Body of pancreas (tissue), 4 donors: Measurements from ENCODE around the gene BMP10. TPM values are rescaled to one million over a fixed set of nuclear protein-coding genes. Genes with fewer than 3 reads are reported as not detected.

Experiments
- ATAC-seq: fragments of 150-250 bp; one replicate; pipeline ENCODE4 v1.9.1; 2016
- DNase-seq, 4 donors: peaks; one replicate each; pipeline ENCODE4 v3.0.0-alpha.2; 2019
- H3K27ac ChIP-seq, 4 donors: fragments of 200-600 bp; sonication (generic); 1 replicate in 3 of 4; 2 replicates in 1 of 4; pipeline versions ENCODE4 v1.5.1 to v1.6.1; 2016 to 2019; ENCODE audit warnings: mild to moderate bottlenecking in 1 of 4, mixed read lengths in 1 of 4, moderate library complexity in 1 of 4
- H3K27me3 ChIP-seq, 2 donors: fragments of 200-600 bp; sonication (generic); one replicate each; pipeline ENCODE4 v1.6.0; 2016; ENCODE audit warnings: mild to moderate bottlenecking in 1 of 2
- H3K36me3 ChIP-seq, 2 donors: fragments of 200-600 bp; sonication (generic); replicated peaks in 1 of 2; 2 replicates each; pipeline ENCODE4 v1.5.1; 2016; ENCODE audit warnings: low read depth in 2 of 2; ENCODE audit not compliant: insufficient read depth in 1 of 2
- H3K4me1 ChIP-seq: fragments of 200-600 bp; sonication (generic); one replicate; pipeline ENCODE4 v1.6.0; 2016
- H3K4me3 ChIP-seq, 2 donors: fragments of 200-600 bp; sonication (generic); 1 replicate in 1 of 2; 2 replicates in 1 of 2; pipeline ENCODE4 v1.5.1; 2016 to 2019
- H3K9me3 ChIP-seq, 3 donors: fragments of 200-600 bp; sonication (generic); 1 replicate in 2 of 3; 2 replicates in 1 of 3; pipeline ENCODE4 v1.5.1; 2016
- POLR2A ChIP-seq, 3 donors: fragments of 450-650 bp; IDR thresholded peaks; one replicate each; pipeline ENCODE4 v1.6.1; 2016; ENCODE audit warnings: antibody characterized with exemption in 3 of 3, mild to moderate bottlenecking in 2 of 3
- WGBS, 2 donors: methylation state at CpG; one replicate each; pipeline ENCODE4 v1.1.5; 2017; 5-methylcytosine and 5-hydroxymethylcytosine counted together
- intact Hi-C: fragments of 100-400 bp; cut with DNase I; formaldehyde crosslinking; loops from one replicate; pipeline ENCODE4 v1.15.1; 2023
- total RNA-seq, 2 donors: library from RNA; depleted of rRNA; stranded (reverse); fragments of >200 nt; gene quantifications; one replicate each; pipeline ENCODE4 v1.1.0, GENCODE V29; 2016
- TF ChIP-seq, protein P1 (sequence below), 7 experiments: fragments of 450-650 bp in 4 of 7; fragments of 200-600 bp in 3 of 7; sonication (generic) in 3 of 7; IDR thresholded peaks; one replicate each; pipeline ENCODE4 v1.5.1; 2016 to 2019; ENCODE audit warnings: antibody characterized with exemption in 7 of 7

Gene BMP10
- total RNA-seq, 2 donors from 2014 or later = not detected

DNA sequence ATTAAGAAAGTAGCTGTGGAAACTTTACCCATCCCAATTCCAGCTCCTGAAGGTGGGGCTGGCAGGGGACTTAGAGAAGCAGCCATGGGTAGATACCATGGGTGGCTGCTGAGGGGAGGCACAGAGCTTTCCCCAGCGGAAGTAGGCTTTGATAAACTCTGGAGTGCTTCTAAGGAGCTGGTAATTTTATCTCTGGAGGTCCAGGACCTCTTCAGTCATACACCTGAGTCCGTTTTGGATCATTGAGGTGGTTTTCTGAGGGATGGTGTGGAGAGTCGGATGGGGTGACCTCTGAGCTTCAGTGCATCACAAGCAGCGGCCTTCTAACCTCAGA lies 36.7 kb upstream of the BMP10 start:
- intact Hi-C loops = no loop called here
- Histone ChIP-seq H3K4me3 (no peak overlapping the region), H3K27ac (peak overlapping the region in 2 of 4 donors; percentile 28 to 61), H3K27me3 (no peaks in the 10 kb centered on the region), H3K9me3 (no peaks in the 10 kb centered on the region), H3K36me3 (no peaks in the 10 kb centered on the region), H3K4me1 (peaks cover 13% of the 10 kb centered on the region)
- DNase-seq (no peak), ATAC-seq (no peak)
- WGBS, 2 donors = 75 to 88% methylated on average over 4 of the region's 4 CpGs
- TF ChIP-seq, protein P1, sequence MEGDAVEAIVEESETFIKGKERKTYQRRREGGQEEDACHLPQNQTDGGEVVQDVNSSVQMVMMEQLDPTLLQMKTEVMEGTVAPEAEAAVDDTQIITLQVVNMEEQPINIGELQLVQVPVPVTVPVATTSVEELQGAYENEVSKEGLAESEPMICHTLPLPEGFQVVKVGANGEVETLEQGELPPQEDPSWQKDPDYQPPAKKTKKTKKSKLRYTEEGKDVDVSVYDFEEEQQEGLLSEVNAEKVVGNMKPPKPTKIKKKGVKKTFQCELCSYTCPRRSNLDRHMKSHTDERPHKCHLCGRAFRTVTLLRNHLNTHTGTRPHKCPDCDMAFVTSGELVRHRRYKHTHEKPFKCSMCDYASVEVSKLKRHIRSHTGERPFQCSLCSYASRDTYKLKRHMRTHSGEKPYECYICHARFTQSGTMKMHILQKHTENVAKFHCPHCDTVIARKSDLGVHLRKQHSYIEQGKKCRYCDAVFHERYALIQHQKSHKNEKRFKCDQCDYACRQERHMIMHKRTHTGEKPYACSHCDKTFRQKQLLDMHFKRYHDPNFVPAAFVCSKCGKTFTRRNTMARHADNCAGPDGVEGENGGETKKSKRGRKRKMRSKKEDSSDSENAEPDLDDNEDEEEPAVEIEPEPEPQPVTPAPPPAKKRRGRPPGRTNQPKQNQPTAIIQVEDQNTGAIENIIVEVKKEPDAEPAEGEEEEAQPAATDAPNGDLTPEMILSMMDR (IDR thresholded peaks at IDR 0.05) = no peak

DNA sequence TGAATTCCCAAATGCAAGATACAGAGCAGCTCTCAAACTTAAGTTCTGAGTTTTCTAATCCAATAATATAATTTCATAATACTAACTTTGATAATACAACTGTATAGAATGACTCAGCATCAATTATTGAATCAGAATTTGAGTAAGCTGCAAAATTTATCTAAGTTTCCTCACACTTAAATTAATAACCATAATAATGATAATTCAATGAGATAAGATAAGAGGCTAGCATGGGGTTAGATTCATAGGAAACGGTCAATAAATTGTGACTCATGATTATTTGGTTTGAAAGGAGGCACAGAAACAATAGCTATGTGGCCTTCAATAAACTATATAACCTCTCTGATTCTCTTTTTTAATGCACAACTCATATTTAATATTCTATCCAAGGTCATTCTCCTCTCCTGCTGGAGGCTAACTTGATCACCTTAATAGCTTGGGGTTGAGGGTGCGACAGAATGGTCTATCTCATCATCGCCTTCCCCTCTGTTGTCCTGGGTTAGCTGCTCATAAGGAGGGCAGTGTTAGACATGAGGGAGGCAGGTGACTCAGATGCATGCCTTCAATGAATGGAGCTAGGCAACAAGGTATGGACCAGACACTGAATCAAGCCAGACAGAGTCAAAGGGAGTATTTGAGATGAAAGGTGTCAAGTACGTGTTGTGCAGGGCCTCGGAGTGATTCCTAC lies 36.2 kb upstream of the BMP10 start:
- H3K27me3 ChIP-seq = no peaks in the 10 kb centered on the region
- H3K4me1 ChIP-seq = peaks cover 13% of the 10 kb centered on the region
- no peak overlapping the region for H3K4me3 ChIP-seq
- ATAC-seq = no peak
- no peaks in the 10 kb centered on the region for H3K9me3 ChIP-seq
- no peak for TF ChIP-seq POLR2A (IDR thresholded peaks at IDR 0.05)
- TF ChIP-seq, protein P1 (IDR thresholded peaks at IDR 0.05) = no peak
- WGBS, 2 donors = 81 to 84% methylated on average over 5 of the region's 5 CpGs
- no peak for DNase-seq
- H3K36me3 ChIP-seq = no peaks in the 10 kb centered on the region
- no peak overlapping the region for H3K27ac ChIP-seq
- intact Hi-C loops = no loop called here

DNA sequence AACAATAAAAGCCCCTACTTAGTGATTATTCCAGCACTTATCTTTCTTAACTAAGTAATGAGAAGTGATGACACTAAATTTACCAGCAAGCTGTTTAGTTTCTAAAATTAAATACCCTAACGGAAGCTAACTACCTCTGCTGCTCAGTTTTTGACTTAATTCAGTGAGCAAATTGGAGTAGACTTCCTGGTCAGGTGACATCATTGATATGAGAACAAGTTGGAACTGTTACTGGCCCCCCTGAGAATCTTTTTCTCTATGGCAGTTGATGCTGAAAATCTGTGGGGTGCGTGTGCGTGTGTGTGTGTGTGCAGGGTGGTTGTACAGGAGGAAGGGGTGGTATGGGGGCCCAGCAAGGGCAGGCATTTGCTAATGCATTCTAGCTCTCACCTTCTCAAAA lies 35.5 kb upstream of the BMP10 start:
- DNase-seq (no peak), ATAC-seq (no peak)
- peaks cover 13% of the 10 kb centered on the region for H3K4me1 ChIP-seq
- H3K9me3 ChIP-seq = no peaks in the 10 kb centered on the region
- no peak overlapping the region for H3K4me3 ChIP-seq
- intact Hi-C loops = no loop called here
- no peak overlapping the region for H3K27ac ChIP-seq
- H3K27me3 ChIP-seq = no peaks in the 10 kb centered on the region
- WGBS, 2 donors = 89 to 91% methylated on average over 3 of the region's 3 CpGs
- H3K36me3 ChIP-seq = no peaks in the 10 kb centered on the region
- TF ChIP-seq, protein P1 (IDR thresholded peaks at IDR 0.05) = no peak
- TF ChIP-seq POLR2A (IDR thresholded peaks at IDR 0.05) = no peak

DNA sequence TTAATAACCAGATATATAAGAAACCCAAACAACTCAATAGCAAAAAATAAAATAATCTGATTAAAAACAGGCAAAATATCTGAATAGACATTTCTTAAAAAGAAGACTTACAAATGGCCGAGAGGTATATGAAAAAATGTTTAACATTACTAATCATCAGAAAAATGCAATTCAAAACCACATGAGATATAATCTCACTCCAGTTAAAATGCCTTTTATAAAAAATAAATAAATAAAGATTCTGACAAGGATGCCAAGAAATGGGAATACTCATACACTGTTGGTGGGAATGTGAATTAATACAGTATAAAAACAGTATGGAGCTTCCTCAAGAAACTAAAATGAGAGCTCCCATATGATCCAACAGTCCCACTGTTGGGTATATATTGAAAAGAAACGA lies 33.9 kb upstream of the BMP10 start:
- Histone ChIP-seq H3K27me3 (no peaks in the 10 kb centered on the region), H3K27ac (no peak overlapping the region), H3K9me3 (no peaks in the 10 kb centered on the region), H3K4me1 (peaks cover 13% of the 10 kb centered on the region), H3K36me3 (no peaks in the 10 kb centered on the region), H3K4me3 (no peak overlapping the region)
- no peak for ATAC-seq
- intact Hi-C loops = no loop called here
- DNase-seq = no peak
- WGBS, 2 donors = 72 to 81% methylated on average over 2 of the region's 2 CpGs
- TF ChIP-seq POLR2A (IDR thresholded peaks at IDR 0.05) = no peak
- TF ChIP-seq, protein P1 (IDR thresholded peaks at IDR 0.05) = no peak

DNA sequence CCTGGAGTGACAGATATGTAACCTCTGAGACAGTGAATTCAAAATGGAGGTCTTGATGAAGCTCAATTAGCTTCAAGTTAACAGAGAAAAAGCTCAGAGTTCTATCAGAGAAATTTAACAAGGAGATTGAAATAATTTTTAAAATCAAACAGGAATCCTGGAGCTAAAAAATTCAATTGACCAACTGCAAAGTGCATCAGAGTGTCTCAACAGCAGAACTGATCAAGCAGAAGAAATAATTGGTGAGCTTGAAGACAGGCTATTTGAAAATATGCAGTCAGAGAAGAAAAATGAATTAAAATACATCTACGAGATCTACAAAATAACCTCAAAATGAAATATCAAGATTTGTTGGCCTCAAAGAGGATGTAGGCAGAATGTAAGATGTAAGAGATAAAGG lies 30.4 kb upstream of the BMP10 start:
- ATAC-seq (no peak), DNase-seq (no peak)
- TF ChIP-seq POLR2A (IDR thresholded peaks at IDR 0.05) = no peak
- TF ChIP-seq, protein P1 (IDR thresholded peaks at IDR 0.05) = no peak
- Histone ChIP-seq H3K9me3 (no peaks in the 10 kb centered on the region), H3K27me3 (no peaks in the 10 kb centered on the region), H3K4me1 (no peaks in the 10 kb centered on the region), H3K4me3 (no peak overlapping the region), H3K27ac (no peak overlapping the region), H3K36me3 (no peaks in the 10 kb centered on the region)
- WGBS, 2 donors = 81 to 85% methylated on average over 1 of the region's 1 CpG
- intact Hi-C loops = no loop called here
